Measurements from ENCODE around the gene CCDC146.
A peak's percentile ranks its signal among the peaks of the same experiment; 100 is the strongest.

Gene CCDC146

DNA sequence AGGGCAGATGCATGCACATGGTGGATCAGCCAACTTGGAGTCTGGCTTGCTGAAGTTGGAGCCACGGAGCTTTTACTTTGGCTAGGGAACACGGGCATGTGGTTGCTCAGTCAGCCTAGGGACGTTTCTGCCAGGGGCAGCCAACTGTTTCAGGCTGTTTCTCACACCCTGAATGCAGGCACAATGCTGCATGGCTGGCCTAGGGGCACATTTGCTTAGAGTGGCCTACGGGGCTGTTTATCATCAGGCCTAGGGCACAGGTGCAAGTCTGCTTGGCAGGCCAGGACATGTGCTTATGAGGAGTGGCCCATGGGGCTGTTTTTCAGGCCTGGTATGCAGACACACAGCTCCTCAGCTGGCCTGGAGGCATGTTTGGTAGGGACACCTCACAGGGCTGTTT lies 186.4 kb downstream of the CCDC146 start:
- H3K4me3 ChIP-seq (ENCODE audit: control insufficient read depth, low read depth, low read length) = no peak overlapping the region
- TF ChIP-seq, protein P1, sequence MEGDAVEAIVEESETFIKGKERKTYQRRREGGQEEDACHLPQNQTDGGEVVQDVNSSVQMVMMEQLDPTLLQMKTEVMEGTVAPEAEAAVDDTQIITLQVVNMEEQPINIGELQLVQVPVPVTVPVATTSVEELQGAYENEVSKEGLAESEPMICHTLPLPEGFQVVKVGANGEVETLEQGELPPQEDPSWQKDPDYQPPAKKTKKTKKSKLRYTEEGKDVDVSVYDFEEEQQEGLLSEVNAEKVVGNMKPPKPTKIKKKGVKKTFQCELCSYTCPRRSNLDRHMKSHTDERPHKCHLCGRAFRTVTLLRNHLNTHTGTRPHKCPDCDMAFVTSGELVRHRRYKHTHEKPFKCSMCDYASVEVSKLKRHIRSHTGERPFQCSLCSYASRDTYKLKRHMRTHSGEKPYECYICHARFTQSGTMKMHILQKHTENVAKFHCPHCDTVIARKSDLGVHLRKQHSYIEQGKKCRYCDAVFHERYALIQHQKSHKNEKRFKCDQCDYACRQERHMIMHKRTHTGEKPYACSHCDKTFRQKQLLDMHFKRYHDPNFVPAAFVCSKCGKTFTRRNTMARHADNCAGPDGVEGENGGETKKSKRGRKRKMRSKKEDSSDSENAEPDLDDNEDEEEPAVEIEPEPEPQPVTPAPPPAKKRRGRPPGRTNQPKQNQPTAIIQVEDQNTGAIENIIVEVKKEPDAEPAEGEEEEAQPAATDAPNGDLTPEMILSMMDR (conservative IDR thresholded peaks at IDR 0.05; ENCODE audit: control insufficient read depth, insufficient read depth, low read depth, low read length) = no peak
- DNase-seq (ENCODE audit: low read depth) = no peak

DNA sequence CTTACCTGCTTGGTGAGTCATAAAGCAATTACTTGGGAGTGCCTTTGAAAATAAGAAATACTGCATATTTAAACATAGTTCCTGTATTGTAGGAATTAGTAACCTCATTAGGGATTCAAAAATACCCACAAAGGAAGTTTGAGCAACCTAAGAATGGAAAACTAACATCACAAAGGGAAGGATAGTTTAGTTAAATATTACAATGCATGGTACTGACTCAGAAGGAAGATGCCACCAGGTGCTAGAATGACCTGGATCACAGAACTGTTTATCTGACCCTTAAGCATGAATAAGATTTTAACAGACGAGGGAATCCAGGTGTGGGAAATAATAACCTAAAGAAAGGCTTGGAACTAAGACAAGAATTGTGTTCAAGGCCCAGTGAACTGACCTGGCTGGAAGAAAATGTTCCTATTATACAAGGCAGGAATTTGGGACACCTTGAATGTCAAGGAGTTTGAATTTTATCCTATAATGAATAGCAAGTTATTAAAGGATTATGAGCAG lies 187.4 kb downstream of the CCDC146 start:
- TF ChIP-seq, protein P1 (conservative IDR thresholded peaks at IDR 0.05; ENCODE audit: control insufficient read depth, insufficient read depth, low read depth, low read length) = no peak

DNA sequence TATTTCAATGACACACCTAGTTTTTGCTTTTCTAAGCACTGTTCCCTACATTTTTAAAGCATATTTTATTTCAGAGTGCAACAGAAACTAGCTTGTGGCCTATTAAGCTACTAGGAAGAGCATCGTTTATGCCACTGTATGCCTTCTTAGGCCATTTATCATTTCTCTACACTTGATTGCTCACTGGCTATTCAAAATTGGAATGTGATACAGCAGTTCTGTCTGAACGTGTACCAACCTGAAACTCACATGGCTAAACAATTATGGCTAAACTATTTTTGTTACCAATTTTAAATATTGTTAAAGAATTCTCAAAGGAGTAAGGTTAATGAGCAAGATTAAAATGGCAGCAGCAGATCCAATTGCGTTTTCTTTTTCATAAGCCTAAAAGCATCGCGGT lies 188.6 kb downstream of the CCDC146 start:
- H3K4me3 ChIP-seq (ENCODE audit: control insufficient read depth, low read depth, low read length) = no peak overlapping the region
- TF ChIP-seq, protein P1 (conservative IDR thresholded peaks at IDR 0.05; ENCODE audit: control insufficient read depth, insufficient read depth, low read depth, low read length) = no peak
- DNase-seq (ENCODE audit: low read depth) = no peak

More for the DNA sequence above, 187.4 kb downstream of the CCDC146 start:
- no peak for DNase-seq (ENCODE audit: low read depth)
- H3K4me3 ChIP-seq (ENCODE audit: control insufficient read depth, low read depth, low read length) = no peak overlapping the region

DNA sequence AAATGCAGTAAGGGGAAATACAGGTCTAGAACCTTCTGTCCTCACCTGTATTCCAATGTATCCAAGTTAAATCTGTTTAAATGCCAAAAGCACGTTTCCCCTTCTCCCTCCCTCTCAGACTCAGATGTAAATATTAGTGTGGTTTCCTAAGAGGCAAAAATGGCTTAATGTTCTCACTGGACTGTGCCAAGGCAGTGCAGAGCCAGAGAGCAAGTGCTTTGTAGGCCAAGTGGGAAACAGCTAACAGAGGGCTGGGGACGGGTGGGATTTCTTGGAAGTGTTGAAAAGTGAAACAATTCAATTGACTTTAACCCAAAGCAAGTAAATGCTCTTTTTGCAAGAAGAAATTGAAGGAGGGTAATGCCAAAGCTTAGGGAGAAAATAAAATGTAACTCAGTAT lies 190.7 kb downstream of the CCDC146 start:
- no peak for DNase-seq (ENCODE audit: low read depth)
- TF ChIP-seq, protein P1 (conservative IDR thresholded peaks at IDR 0.05; ENCODE audit: control insufficient read depth, insufficient read depth, low read depth, low read length) = no peak
- H3K4me3 ChIP-seq (ENCODE audit: control insufficient read depth, low read depth, low read length) = no peak overlapping the region

DNA sequence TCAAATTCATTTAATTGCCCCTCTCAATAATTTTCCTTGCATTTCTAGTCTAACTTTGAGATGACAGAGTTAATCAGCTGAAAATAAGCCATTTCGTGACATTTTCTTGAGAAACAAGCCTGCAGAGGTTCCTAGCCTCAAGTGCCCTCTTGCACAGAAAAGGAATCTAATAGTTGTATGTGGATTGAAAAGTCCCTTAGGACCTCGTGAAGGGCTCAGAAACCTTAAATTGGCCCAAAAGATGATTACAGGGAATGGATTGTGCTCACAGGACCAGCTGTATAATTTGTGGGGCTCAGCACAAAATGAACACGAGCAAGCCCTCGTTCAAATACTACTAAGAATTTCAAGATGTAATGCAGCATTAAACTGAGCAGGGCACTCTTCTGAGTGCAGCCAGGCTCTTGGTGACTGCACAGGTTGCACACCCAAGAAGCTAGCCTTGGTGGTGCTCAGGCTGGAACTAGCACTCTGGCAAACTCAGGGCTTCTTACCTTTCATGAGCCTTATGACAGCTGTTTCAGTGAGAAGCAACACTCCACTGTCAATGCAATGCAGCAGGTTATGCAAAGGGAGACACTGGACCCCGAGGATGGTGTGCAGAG lies 191.6 kb downstream of the CCDC146 start:
- DNase-seq (ENCODE audit: low read depth) = no peak
- H3K4me3 ChIP-seq (ENCODE audit: control insufficient read depth, low read depth, low read length) = no peak overlapping the region
- TF ChIP-seq, protein P1 (conservative IDR thresholded peaks at IDR 0.05; ENCODE audit: control insufficient read depth, insufficient read depth, low read depth, low read length) = no peak

DNA sequence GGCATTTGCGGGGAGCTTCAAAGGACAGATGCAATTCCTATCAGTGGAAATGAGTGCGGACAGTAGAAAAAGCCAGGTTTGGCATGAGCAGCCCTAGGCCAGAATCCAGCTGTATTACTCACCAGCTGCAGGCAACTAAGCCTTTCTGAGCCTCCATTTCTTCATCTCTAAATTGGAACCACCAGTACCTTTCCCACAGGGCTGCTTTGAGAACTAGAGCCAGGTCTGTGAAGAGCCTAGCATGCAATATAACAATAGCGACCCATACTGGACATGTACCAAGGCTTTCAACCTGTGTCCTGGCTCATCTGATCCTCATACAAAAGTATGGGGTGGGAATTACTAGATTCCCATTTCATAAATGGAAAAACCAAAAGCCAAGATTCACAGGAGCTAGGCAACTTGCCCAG lies 192.8 kb downstream of the CCDC146 start:
- TF ChIP-seq, protein P1 (conservative IDR thresholded peaks at IDR 0.05; ENCODE audit: control insufficient read depth, insufficient read depth, low read depth, low read length) = peak; percentile 9
- H3K4me3 ChIP-seq (ENCODE audit: control insufficient read depth, low read depth, low read length) = no peak overlapping the region
- DNase-seq (ENCODE audit: low read depth) = peak; percentile 75
